Measurements from ENCODE around the gene CD8A. TPM values are rescaled to one million over a fixed set of nuclear protein-coding genes. Genes with fewer than 3 reads are reported as not detected.
A peak's percentile ranks its signal among the peaks of the same experiment; 100 is the strongest.

Gene CD8A
- total RNA-seq, 2 experiments from 2014 or later: 419 to 432 TPM

- H3K4me3 Mint-ChIP-seq: peak overlapping the region; percentile 96
- H3K27me3 Mint-ChIP-seq: no peaks in the 10 kb centered on the region
- POLR2A ChIA-PET: interaction anchor here (0.6 to 8.5 kb wide), 15 partner anchors 8 to 860 kb away, joined by 3 to 156 read pairs (median 6); no protein-coding TSS in a partner anchor
- peak overlapping the region; percentile 100 for H3K27ac Mint-ChIP-seq
- H3K36me3 Mint-ChIP-seq (ENCODE audit: low read depth): peaks cover 69% of the 10 kb centered on the region
- H3K4me1 Mint-ChIP-seq (ENCODE audit: low read depth): peaks cover 41% of the 10 kb centered on the region
- peaks cover 16% of the 10 kb centered on the region for H3K9me3 Mint-ChIP-seq
- CTCF ChIA-PET: interaction anchor here (0.7 to 4.1 kb wide), 6 partner anchors 9 to 34 kb away, joined by 3 to 37 read pairs (median 6); no protein-coding TSS in a partner anchor
- ATAC-seq (peak; percentile 6), DNase-seq (peak; percentile 59)
- no peak for TF ChIP-seq CTCF (IDR thresholded peaks at IDR 0.05)
- intact Hi-C loops (cut with micrococcal nuclease): loop anchor here (1.0 to 2.0 kb wide), 2 partner anchors 15 to 33 kb away; no protein-coding TSS in a partner anchor
Measured at GRCh38 chr2:86791573-86791972, 860 bp upstream of the CD8A start.

DNA sequence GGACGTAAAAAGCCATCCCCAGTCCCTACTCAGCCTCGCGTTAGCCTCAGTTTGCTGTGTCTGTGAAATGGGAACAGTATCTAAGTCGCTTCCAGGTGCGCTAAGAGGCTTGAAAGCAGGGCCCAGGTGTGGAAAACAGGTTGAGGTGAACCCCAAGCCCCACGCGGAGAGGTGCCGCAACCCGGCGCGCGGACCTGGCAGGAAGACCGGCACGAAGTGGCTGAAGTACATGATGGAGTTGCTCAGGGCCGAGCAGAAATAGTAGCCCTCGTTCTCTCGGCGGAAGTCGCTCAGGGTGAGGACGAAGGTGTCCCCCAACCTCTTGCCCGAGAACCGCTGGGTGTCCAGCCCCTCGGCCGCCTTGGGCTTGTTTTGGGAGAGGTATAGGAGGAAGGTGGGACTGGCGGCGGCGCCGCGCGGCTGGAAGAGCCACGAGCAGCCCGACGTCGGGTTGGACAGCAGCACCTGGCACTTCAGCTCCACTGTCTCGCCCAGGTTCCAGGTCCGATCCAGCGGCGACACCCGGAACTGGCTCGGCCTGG, 508 bp downstream of the CD8A start:
- Mint-ChIP-seq H3K9me3 (peaks cover 3% of the 10 kb centered on the region), H3K36me3 (ENCODE audit: low read depth) (peaks cover 69% of the 10 kb centered on the region), H3K4me3 (peak overlapping the region; percentile 96), H3K27me3 (no peaks in the 10 kb centered on the region), H3K4me1 (ENCODE audit: low read depth) (peaks cover 48% of the 10 kb centered on the region), H3K27ac (peak overlapping the region; percentile 100)
- POLR2A ChIA-PET: interaction anchor here (1.0 to 8.5 kb wide), 9 partner anchors 8 to 44 kb away, joined by 3 to 156 read pairs (median 7); no protein-coding TSS in a partner anchor
- intact Hi-C loops (cut with micrococcal nuclease): loop anchor here (2.0 kb wide), 1 partner anchor 35 kb away; no protein-coding TSS in a partner anchor
- CTCF ChIA-PET: interaction anchor here (1.9 to 4.1 kb wide), 3 partner anchors 15 to 25 kb away, joined by 6 to 37 read pairs (median 19); no protein-coding TSS in a partner anchor
- DNase-seq (peak; percentile 49), ATAC-seq (no peak)
- no peak for TF ChIP-seq CTCF (IDR thresholded peaks at IDR 0.05)

DNA sequence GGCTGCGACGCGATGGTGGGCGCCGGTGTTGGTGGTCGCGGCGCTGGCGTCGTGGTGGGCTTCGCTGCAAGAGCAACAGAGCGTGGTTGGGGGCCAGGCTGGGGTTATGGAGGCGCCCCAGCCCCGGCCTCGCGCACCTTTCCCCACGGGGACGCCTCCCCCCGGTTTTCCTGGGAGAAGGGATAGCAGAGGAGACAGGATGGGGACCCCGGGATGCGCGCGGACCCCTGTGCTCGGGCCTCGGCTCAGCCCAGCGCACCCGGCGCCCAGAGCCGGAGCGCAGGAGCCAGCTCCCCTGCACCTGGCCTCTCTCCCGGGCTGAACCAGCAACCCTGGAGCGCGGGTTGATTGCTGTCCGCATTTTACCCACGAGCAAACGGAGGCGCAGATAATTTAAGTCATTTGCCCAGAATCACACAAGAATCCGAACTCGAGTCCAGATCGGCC, 1.0 kb downstream of the CD8A start:
- H3K36me3 Mint-ChIP-seq (ENCODE audit: low read depth): peaks cover 69% of the 10 kb centered on the region
- ATAC-seq (no peak), DNase-seq (no peak)
- peak overlapping the region; percentile 96 for H3K4me3 Mint-ChIP-seq
- H3K9me3 Mint-ChIP-seq: no peaks in the 10 kb centered on the region
- TF ChIP-seq CTCF (IDR thresholded peaks at IDR 0.05): no peak
- H3K4me1 Mint-ChIP-seq (ENCODE audit: low read depth): peaks cover 48% of the 10 kb centered on the region
- intact Hi-C loops (cut with micrococcal nuclease): loop anchor here (2.0 kb wide), 1 partner anchor 35 kb away; no protein-coding TSS in a partner anchor
- ChIA-PET CTCF (interaction anchor here (1.0 kb wide), 1 partner anchor 18 kb away, joined by 5 read pairs; no protein-coding TSS in a partner anchor), POLR2A (interaction anchor here (1.0 to 8.5 kb wide), 8 partner anchors 10 to 45 kb away, joined by 3 to 156 read pairs (median 8); no protein-coding TSS in a partner anchor)
- H3K27me3 Mint-ChIP-seq: no peaks in the 10 kb centered on the region
- peak overlapping the region; percentile 100 for H3K27ac Mint-ChIP-seq

DNA sequence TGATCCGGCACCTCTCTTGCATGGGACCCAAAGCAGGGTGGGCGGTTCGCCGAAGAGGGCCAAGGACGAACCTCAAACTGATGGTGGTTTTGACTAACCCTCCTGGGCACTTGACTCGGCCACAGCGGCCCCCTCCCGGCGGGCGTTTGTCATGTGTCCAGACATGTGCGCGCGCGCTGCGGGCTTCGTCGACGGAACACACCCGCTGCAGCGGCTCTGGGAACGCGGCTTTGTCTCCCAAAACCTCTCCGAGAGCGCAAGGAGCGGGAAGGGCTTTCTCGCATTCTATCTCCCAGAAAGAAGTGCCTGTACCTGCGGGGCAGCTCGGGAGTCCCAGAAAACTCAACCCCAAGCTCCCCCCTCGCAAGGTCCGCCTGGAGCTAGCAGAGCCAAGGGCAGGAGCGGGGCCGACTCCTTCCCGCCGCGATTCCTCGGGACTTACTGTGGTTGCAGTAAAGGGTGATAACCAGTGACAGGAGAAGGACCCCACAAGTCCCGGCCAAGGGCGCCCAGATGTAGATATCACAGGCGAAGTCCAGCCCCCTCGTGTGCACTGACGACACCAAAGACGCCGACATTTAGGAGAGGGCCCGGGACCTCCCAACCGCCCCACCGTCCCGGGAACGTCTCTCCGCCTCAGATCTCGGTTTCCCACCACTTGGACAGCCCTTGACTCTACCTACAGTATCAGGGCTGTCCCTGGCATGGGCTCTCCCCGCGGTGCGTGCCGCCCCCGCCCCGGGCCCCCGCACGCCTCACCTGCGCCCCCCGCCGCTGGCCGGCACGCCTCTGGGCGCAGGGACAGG, 1.6 kb downstream of the CD8A start:
- intact Hi-C loops (cut with micrococcal nuclease): no loop called here
- Mint-ChIP-seq H3K4me1 (ENCODE audit: low read depth) (peaks cover 48% of the 10 kb centered on the region), H3K4me3 (peak overlapping the region; percentile 96), H3K27me3 (no peaks in the 10 kb centered on the region), H3K27ac (peak overlapping the region; percentile 100), H3K36me3 (ENCODE audit: low read depth) (peaks cover 71% of the 10 kb centered on the region), H3K9me3 (no peaks in the 10 kb centered on the region)
- ChIA-PET CTCF (interaction anchor here (1.0 kb wide), 1 partner anchor 19 kb away, joined by 5 read pairs; no protein-coding TSS in a partner anchor), POLR2A (interaction anchor here (2.0 to 8.5 kb wide), 5 partner anchors 18 to 46 kb away, joined by 5 to 156 read pairs (median 13); no protein-coding TSS in a partner anchor)
- TF ChIP-seq CTCF (IDR thresholded peaks at IDR 0.05): no peak
- DNase-seq: peak; percentile 81
- ATAC-seq: no peak

All from activated CD8-positive, alpha-beta T cell treated with anti-CD3 and anti-CD28 coated beads for 36 hours (primary cell).